GM21381 (cell line): ENCODE data around the gene PIK3R3.
"Not testable (repeated sequence)": the region's sequence is repeated elsewhere in the genome, so short reads cannot be mapped to it uniquely, and the experiment has no call there.

Experiments used
- ATAC-seq: cut with Tn5 transposase; IDR thresholded peaks from one replicate; pipeline ENCODE4 v1.9.1; 2021; ENCODE audit warnings: mild to moderate bottlenecking, moderate library complexity; ENCODE audit not compliant: unreplicated experiment

PIK3R3 gene

GRCh38 chr1:46113948-46114347 is 18.5 kb downstream of the PIK3R3 start:
- no peak for ATAC-seq

DNA sequence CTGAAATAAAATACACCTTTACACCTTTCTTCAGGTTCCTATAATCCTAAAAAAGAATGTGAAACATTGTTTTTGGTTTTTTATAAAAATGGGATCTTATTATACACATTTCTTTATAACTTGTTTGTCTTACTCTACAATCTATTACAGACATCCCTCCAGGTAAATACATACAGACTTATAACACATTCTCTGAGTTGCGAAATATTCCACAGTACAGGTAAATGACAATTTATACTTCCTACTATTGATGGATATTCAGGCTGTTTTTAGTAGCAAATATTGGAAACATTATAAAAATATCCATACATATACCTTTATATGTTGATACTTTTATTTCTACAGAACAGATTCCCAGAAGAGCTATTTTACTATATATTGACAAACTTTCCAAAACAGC is 20.3 kb downstream of the PIK3R3 start:
- no peak for ATAC-seq

GRCh38 chr1:46110521-46110920 is 21.9 kb downstream of the PIK3R3 start:
- ATAC-seq, result no peak

DNA sequence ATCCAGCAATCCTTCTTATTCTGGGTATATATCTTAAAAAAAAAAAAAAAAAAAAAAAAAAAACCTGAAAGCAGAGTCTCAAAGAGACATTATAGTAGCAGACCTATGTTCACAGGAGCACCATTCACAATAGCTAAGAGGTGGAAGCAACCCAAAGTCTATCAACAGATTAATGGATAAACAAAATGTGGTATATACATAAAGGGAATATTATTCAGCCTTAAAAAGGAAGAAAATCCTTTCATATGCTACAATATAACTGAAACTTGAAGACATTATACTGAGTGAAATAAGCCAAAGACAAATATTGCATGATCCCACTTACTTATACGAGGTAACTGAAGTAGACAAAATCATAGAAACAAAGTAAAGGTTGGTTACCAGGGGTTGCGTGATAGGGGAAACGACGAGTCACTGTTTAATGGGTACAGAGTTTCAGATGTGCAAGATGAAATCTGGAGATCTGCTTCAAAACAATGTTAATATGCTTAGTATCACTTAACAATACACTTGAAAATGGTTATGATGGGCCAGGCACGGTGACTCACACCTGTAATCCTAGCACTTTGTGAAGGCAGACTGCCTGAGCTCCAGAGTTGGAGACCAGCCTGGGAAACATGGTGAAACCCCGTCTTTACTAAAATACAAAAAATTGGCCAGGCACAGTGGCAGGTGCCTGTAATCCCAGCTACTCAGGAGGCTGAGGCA is 29.5 kb downstream of the PIK3R3 start:
- ATAC-seq, result no peak

- ATAC-seq, result no peak
Measured at GRCh38 chr1:46099215-46099614, 33.2 kb downstream of the PIK3R3 start.

GRCh38 chr1:46098027-46098712 is 34.3 kb downstream of the PIK3R3 start:
- ATAC-seq, result no peak

- ATAC-seq, result no peak
Measured at GRCh38 chr1:46097149-46097472, 35.3 kb downstream of the PIK3R3 start.

DNA sequence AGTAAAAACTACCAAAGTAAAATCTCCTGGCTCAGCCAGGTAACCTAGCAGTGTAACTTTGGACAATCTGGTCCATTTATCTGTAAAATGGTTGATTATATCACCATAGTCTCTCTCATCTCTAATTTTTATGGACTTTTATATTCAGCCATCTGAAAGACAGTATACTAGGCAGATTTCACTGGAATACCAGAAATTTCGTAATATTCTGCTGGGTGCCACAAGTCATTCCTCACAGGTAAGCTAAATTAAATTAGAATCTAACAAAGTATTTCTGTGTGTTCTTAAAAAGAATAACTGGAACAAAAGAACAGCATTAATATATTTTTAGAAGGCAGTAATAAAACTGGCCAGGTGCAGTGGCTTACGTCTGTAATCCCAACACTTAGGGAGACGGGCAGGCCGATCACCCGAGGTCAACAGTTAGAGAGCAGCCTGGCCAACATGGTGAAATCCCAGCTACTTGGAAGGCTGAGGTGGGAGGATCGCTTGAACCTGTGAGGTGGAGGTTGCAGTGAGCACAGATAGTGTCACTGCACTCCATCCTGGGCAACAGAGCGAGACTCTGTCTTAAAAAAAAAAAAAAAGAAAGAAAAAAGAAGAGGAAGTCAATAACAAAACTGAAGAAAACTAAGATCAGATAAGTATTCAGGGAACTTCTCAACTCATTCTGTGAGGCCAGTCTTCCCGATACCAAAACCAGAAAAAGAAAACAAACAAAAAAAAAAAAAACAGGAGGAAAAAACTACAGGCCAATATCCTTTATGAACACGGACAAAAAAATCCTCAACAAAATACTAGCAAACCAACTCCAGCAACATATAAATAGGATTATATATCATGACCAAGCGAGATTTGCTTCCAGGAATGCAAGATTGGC is 35.9 kb downstream of the PIK3R3 start:
- no peak for ATAC-seq

- ATAC-seq, result not testable (repeated sequence)
Measured at GRCh38 chr1:46095110-46095509, 37.3 kb downstream of the PIK3R3 start.

- ATAC-seq, result no peak
Measured at GRCh38 chr1:46094471-46095005, 37.9 kb downstream of the PIK3R3 start.

DNA sequence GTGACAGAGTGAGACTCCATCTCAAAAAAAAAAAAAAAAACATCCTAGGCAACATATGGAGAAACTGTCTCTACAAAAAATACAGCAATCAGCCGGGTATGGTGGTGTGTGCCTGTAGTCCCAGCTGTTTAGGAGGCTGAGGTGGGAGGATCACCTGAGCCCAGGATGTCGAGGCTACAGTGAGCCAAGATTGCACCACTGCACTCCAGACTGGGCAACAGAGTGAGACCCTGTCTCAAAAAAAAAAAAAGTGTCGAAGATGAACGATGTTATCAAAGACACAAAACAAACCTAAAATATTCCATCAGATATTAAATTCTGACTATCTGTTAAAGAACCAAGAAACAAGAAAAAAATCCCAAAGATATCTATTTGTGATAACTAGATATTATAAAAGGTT is 38.6 kb downstream of the PIK3R3 start:
- not testable (repeated sequence) for ATAC-seq

DNA sequence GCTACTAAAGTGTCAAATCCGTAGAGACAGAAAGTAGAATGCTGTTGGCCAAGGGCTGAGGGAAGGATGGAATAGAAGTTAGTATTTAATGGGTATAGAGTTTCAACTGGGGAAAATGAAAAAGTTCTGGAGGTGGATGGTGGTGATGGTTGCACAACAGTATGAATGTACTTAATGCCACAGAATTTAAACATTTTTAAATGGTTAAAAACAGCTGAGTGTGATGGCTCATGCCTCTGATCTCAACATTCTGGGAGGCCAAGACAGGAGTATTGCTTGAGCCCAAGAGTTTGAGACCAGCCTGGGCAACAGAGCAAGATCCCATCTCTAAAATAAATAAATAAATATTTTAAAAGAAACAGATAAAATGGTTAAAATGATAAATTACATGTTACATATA is 44.5 kb downstream of the PIK3R3 start:
- no peak for ATAC-seq

GRCh38 chr1:46086576-46086975 is 45.9 kb downstream of the PIK3R3 start:
- no peak for ATAC-seq

DNA sequence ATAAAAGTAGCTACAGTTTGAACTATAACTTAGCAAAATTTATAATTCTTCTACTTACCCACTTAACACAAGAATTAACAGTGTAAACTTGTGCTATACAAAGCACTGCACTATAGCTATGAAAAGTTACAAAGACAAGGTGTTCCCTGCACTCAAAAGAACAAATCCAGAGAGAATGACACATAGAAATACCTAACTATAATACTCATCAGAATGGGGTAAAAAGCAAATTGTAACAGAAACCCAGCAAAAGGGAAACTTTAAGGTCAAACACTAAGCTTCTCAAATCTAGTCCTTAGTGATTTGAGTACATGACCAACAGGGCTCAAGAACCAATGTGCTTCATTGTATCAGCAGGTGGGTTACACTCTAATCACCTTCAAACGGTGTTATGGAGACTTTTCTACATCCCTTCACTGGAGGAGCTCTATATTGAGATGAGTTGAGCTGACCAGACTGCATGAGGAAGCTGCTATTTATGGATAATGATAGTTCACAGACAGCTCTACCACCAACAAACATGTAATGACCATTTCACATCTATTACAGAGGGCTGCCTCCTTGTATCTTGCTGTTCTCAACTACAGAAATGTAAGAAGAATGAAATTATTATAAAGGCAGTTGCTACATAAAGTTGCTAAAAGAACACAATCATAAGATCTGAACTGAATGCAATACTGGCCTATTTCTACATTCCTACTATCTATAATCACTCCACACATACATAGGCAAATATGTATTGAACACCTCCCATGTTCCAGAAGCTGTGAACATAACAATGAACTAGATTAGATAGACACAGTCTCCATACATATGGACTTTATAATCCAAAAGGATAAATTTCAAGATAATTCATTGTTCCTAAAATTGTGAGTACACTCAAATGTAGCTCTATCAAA is 47.6 kb downstream of the PIK3R3 start:
- no peak for ATAC-seq

DNA sequence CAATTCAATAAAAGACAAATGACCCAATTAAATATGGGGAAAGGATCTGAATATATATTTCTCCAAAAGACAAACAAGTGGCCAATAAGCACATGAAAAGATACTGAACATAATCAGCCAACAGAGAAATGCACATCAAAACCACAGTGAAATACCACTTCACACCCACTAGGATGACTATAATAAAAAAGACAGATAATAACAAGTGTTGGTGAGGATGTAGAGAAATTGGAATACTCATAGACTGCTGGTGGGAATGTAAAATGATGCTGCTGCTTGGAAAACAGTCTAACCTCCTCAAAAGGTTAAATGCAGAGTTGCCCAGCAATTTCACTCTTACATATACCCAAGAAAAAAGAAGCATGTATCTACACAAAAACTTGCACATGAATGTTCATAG is 48.9 kb downstream of the PIK3R3 start:
- ATAC-seq, result no peak

GRCh38 chr1:46081619-46082018 is 50.8 kb downstream of the PIK3R3 start:
- no peak for ATAC-seq

- ATAC-seq, result no peak
Measured at GRCh38 chr1:46081206-46081605, 51.2 kb downstream of the PIK3R3 start.

- no peak for ATAC-seq
Measured at GRCh38 chr1:46080257-46080656, 52.2 kb downstream of the PIK3R3 start.

DNA sequence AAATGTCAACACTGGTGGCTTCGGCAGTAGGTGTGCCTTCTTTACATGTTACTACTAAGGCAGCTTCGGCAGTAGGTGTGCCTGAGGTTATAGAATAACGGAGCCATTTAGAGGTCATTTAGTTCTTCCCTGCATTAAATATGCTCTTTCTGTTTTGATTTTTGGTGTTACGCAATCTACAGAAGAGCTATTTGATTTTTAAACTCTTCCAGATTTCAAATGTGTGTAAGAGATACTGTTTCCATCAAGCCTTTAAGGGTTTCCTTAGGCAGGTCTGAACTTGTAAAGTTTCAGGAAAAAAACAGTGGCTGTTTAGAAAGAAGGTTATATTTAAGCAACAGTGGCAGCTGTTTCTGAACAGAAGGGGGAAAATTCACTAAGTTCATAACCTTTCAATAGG is 54.8 kb downstream of the PIK3R3 start:
- ATAC-seq, result no peak

DNA sequence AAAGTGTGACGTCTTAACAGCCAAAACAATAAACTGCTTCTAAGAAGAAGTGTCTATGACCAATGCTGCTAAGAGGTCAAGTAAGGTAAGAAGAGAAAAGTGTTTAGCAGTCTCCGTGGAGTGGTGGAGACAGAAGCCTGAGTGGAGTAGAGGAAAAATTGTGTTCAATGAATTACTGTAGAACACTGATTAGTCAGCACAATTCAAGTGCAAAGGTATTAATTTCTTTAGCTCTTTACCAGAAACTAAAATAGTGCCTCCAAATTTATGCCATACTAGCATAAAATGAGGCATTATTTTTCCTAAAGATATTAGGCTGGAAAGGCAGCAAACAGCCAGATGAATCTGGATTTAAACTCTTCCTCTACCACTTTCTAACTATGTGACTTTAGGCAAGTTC is 56.1 kb downstream of the PIK3R3 start:
- no peak for ATAC-seq

- no peak for ATAC-seq
Measured at GRCh38 chr1:46072975-46073374, 59.5 kb downstream of the PIK3R3 start.
